H9 (cell line): ENCODE data around the gene SPNS3. TPM values are rescaled to one million over a fixed set of nuclear protein-coding genes. Genes with fewer than 3 reads are reported as not detected.

Experiments used
- DNase-seq: peaks from one replicate; pipeline ENCODE4 v3.0.0-alpha.2; 2017
- H2AFZ ChIP-seq: one replicate; pipeline ENCODE4 v1.6.1; 2013; ENCODE audit warnings: mild to moderate bottlenecking, low read length, control low read depth, moderate library complexity
- H2AK5ac ChIP-seq: 2 replicates; pipeline ENCODE4 v1.6.1; 2013; ENCODE audit warnings: low read length, control low read depth, mixed read lengths; ENCODE audit not compliant: insufficient read length
- H2BK120ac ChIP-seq: one replicate; pipeline ENCODE4 v1.6.1; 2013; ENCODE audit warnings: low read depth, mild to moderate bottlenecking, low read length, control low read depth, inconsistent platforms; ENCODE audit not compliant: poor library complexity, severe bottlenecking
- H2BK12ac ChIP-seq: 2 replicates; pipeline ENCODE4 v1.6.1; 2013; ENCODE audit warnings: low read length, control low read depth, mixed read lengths, low read depth; ENCODE audit not compliant: insufficient read length
- H2BK15ac ChIP-seq: 2 replicates; pipeline ENCODE4 v1.6.1; 2013; ENCODE audit warnings: low read depth, low read length, control low read depth
- H2BK20ac ChIP-seq: one replicate; pipeline ENCODE4 v1.6.1; 2013; ENCODE audit warnings: low read depth, mild to moderate bottlenecking, low read length, control low read depth, inconsistent platforms; ENCODE audit not compliant: poor library complexity, severe bottlenecking
- H2BK5ac ChIP-seq: 2 replicates; pipeline ENCODE4 v1.6.1; 2013; ENCODE audit warnings: low read length, control low read depth, mixed read lengths; ENCODE audit not compliant: insufficient read length
- H3K14ac ChIP-seq: 2 replicates; pipeline ENCODE4 v1.6.1; 2013; ENCODE audit warnings: low read length, control low read depth; ENCODE audit not compliant: insufficient read depth
- H3K18ac ChIP-seq: 2 replicates; pipeline ENCODE4 v1.6.1; 2013; ENCODE audit warnings: low read depth, mild to moderate bottlenecking, mixed read lengths, low read length, control low read depth; ENCODE audit not compliant: insufficient read length
- H3K23ac ChIP-seq: 2 replicates; pipeline ENCODE4 v1.6.1; 2013; ENCODE audit warnings: low read length, control low read depth, mixed read lengths, low read depth; ENCODE audit not compliant: insufficient read length
- H3K23me2 ChIP-seq: 2 replicates; pipeline ENCODE4 v1.6.1; 2013; ENCODE audit warnings: low read depth, mild to moderate bottlenecking, mixed read lengths, low read length, control low read depth; ENCODE audit not compliant: insufficient read length, poor library complexity, severe bottlenecking
- H3K27ac ChIP-seq: 2 replicates; pipeline ENCODE4 v1.5.1; 2013; ENCODE audit warnings: low read length, control low read depth, mixed read lengths, low read depth; ENCODE audit not compliant: insufficient read length
- H3K27me3 ChIP-seq: 2 replicates; pipeline ENCODE4 v1.6.1; 2013; ENCODE audit warnings: low read length, control low read depth, inconsistent platforms; ENCODE audit not compliant: insufficient read depth
- H3K4ac ChIP-seq: 2 replicates; pipeline ENCODE4 v1.6.1; 2013; ENCODE audit warnings: low read depth, mild to moderate bottlenecking, control low read depth, inconsistent platforms, low read length, moderate library complexity
- H3K4me1 ChIP-seq: 2 replicates; pipeline ENCODE4 v1.6.1; 2013; ENCODE audit warnings: low read length, control low read depth, inconsistent platforms; ENCODE audit not compliant: insufficient read depth
- H3K4me2 ChIP-seq: 2 replicates; pipeline ENCODE4 v1.6.1; 2013; ENCODE audit warnings: low read length, control low read depth, mixed read lengths; ENCODE audit not compliant: insufficient read length, insufficient read depth
- H3K56ac ChIP-seq: 2 replicates; pipeline ENCODE4 v1.6.1; 2013; ENCODE audit warnings: low read depth, mild to moderate bottlenecking, mixed read lengths, low read length, control low read depth; ENCODE audit not compliant: insufficient read length
- H3K79me1 ChIP-seq: 2 replicates; pipeline ENCODE4 v1.6.1; 2013; ENCODE audit warnings: low read depth, mild to moderate bottlenecking, moderate library complexity, low read length, control low read depth, inconsistent platforms; ENCODE audit not compliant: insufficient read depth, poor library complexity, severe bottlenecking
- H3K79me2 ChIP-seq: 2 replicates; pipeline ENCODE4 v1.6.1; 2013; ENCODE audit warnings: low read length, control low read depth, inconsistent platforms; ENCODE audit not compliant: insufficient read depth
- H3K9ac ChIP-seq: 2 replicates; pipeline ENCODE4 v1.6.1; 2013; ENCODE audit warnings: low read length, control low read depth, mixed read lengths; ENCODE audit not compliant: insufficient read length; ENCODE audit errors: extremely low read depth
- H3K9me3 ChIP-seq: one replicate; pipeline ENCODE4 v1.6.1; 2013; ENCODE audit warnings: low read depth, low read length, inconsistent platforms; ENCODE audit not compliant: control insufficient read depth
- H3T11ph ChIP-seq: one replicate; pipeline ENCODE4 v1.6.1; 2013; ENCODE audit warnings: mild to moderate bottlenecking, low read length, control low read depth, inconsistent platforms
- H4K20me1 ChIP-seq: one replicate; pipeline ENCODE4 v1.6.1; 2013; ENCODE audit not compliant: control insufficient read depth, insufficient read length, insufficient read depth
- H4K5ac ChIP-seq: 2 replicates; pipeline ENCODE4 v1.6.1; 2013; ENCODE audit warnings: low read depth, mild to moderate bottlenecking, mixed read lengths, low read length, control low read depth; ENCODE audit not compliant: insufficient read length
- H4K8ac ChIP-seq: replicated peaks from 2 replicates; pipeline ENCODE4 v1.6.1; 2013; ENCODE audit warnings: low read length, control low read depth, mixed read lengths, low read depth; ENCODE audit not compliant: insufficient read length
- H4K91ac ChIP-seq: 2 replicates; pipeline ENCODE4 v1.6.1; 2013; ENCODE audit warnings: low read depth, mild to moderate bottlenecking, moderate library complexity, mixed read lengths, low read length, control low read depth; ENCODE audit not compliant: insufficient read length
- H3K27ac Mint-ChIP-seq, 3 experiments: 2 replicates in 2 of 3; 3 replicates in 1 of 3; pipeline ENCODE4 v1.8.0; 2020 to 2021; ENCODE audit warnings: mixed read lengths in 3 of 3, mild to moderate bottlenecking in 1 of 3, moderate library complexity in 1 of 3
- H3K27me3 Mint-ChIP-seq: 2 replicates; pipeline ENCODE4 v1.8.0; 2021; ENCODE audit warnings: low read depth, mild to moderate bottlenecking, moderate library complexity, mixed read lengths
- H3K36me3 Mint-ChIP-seq, 3 experiments: 2 replicates in 2 of 3; 3 replicates in 1 of 3; pipeline ENCODE4 v1.8.0; 2020 to 2021; ENCODE audit warnings: low read depth in 3 of 3, mixed read lengths in 3 of 3; ENCODE audit not compliant: insufficient read depth in 1 of 3
- H3K4me1 Mint-ChIP-seq, 2 experiments: 2 replicates each; pipeline ENCODE4 v1.8.0; 2020; ENCODE audit warnings: mixed read lengths in 2 of 2
- H3K4me3 Mint-ChIP-seq, 2 experiments: 2 replicates in 1 of 2; 3 replicates in 1 of 2; pipeline ENCODE4 v1.8.0; 2020 to 2021; ENCODE audit warnings: mild to moderate bottlenecking in 2 of 2, mixed read lengths in 2 of 2, moderate library complexity in 1 of 2
- H3K9me3 Mint-ChIP-seq, 2 experiments: 2 replicates in 1 of 2; 3 replicates in 1 of 2; pipeline ENCODE4 v1.8.0; 2020; ENCODE audit warnings: mild to moderate bottlenecking in 2 of 2, mixed read lengths in 2 of 2, moderate library complexity in 1 of 2
- WGBS: extraction: QIAGEN DNeasy Blood & Tissue Kit; methylation state at CpG from one replicate; pipeline ENCODE4 v1.1.7; 2013; ENCODE audit warnings: missing lambda C conversion rate, low lambda C conversion rate, mixed read lengths; ENCODE audit not compliant: insufficient read length; ENCODE audit errors: extremely low coverage; 5-methylcytosine and 5-hydroxymethylcytosine counted together
- total RNA-seq: library from RNA; stranded (reverse); gene quantifications from 2 replicates; pipeline ENCODE4 v1.2.1, GENCODE V29; 2021
- TF ChIP-seq, protein P1 (sequence below): fragments of 200-600 bp; sonication (generic); conservative IDR thresholded peaks from 3 replicates; pipeline ENCODE4 v1.8.0; 2021; ENCODE audit warnings: antibody characterized with exemption, mild to moderate bottlenecking

Gene SPNS3
- total RNA-seq, 1 experiment from 2014 or later: not detected

DNA sequence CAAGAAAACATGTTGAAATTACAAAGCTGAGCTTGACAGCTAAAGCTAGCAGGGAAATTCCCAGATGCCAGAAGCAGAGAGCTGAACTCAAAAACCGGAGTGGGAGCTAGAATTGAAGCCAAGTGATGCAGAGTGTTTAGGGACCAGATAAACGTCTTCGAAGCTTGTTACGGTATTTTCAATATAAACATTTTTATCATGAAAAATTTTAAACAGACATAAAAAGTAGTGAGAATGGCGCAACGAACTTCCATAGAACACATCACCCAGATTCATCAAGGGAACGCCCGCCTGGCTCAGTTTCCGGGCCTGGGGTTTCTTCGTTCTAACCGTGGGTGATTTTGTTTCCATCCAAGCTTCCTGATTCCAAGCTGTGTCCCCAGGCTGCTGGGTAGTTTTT lies 83.0 kb downstream of the SPNS3 start:
- H3K27ac Mint-ChIP-seq: no peak overlapping the region
- Histone ChIP-seq H2BK5ac (no peak overlapping the region), H3K79me2 (no peaks in the 10 kb centered on the region), H4K8ac (no peak overlapping the region), H3K23me2 (no peaks in the 10 kb centered on the region), H3K14ac (no peak overlapping the region), H2AFZ (no peak overlapping the region), H3K4ac (no peak overlapping the region), H4K5ac (no peak overlapping the region), H3K18ac (no peak overlapping the region), H3K9ac (no peak overlapping the region), H3K9me3 (no peaks in the 10 kb centered on the region), H2BK120ac (no peak overlapping the region), H2BK12ac (no peak overlapping the region), H3K23ac (no peak overlapping the region), H3K4me1 (no peaks in the 10 kb centered on the region), H3K27ac (no peak overlapping the region), H2AK5ac (no peak overlapping the region), H3T11ph (no peak overlapping the region), H2BK15ac (no peak overlapping the region), H3K79me1 (no peaks in the 10 kb centered on the region), H3K27me3 (no peaks in the 10 kb centered on the region), H3K4me2 (no peak overlapping the region), H3K56ac (no peak overlapping the region), H4K91ac (no peak overlapping the region), H2BK20ac (no peak overlapping the region), H4K20me1 (no peaks in the 10 kb centered on the region)
- peaks cover 34% of the 10 kb centered on the region for H3K27me3 Mint-ChIP-seq
- no peaks in the 10 kb centered on the region for H3K9me3 Mint-ChIP-seq
- H3K36me3 Mint-ChIP-seq: no peaks in the 10 kb centered on the region
- TF ChIP-seq, protein P1, sequence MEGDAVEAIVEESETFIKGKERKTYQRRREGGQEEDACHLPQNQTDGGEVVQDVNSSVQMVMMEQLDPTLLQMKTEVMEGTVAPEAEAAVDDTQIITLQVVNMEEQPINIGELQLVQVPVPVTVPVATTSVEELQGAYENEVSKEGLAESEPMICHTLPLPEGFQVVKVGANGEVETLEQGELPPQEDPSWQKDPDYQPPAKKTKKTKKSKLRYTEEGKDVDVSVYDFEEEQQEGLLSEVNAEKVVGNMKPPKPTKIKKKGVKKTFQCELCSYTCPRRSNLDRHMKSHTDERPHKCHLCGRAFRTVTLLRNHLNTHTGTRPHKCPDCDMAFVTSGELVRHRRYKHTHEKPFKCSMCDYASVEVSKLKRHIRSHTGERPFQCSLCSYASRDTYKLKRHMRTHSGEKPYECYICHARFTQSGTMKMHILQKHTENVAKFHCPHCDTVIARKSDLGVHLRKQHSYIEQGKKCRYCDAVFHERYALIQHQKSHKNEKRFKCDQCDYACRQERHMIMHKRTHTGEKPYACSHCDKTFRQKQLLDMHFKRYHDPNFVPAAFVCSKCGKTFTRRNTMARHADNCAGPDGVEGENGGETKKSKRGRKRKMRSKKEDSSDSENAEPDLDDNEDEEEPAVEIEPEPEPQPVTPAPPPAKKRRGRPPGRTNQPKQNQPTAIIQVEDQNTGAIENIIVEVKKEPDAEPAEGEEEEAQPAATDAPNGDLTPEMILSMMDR: no peak
- peaks cover 7 to 25% of the 10 kb centered on the region in 2 experiments for H3K4me1 Mint-ChIP-seq
- DNase-seq: no peak
- H3K4me3 Mint-ChIP-seq: no peak overlapping the region
- no CpG with 5 or more reads among the region's 11 CpGs for WGBS
